GM19023 (cell line): ENCODE results near the gene GALNT12.

ENCODE experiments used
- ATAC-seq: cut with Tn5 transposase; IDR thresholded peaks from one replicate; pipeline ENCODE4 v1.9.1; 2021; ENCODE audit warnings: mild to moderate bottlenecking, moderate library complexity; ENCODE audit not compliant: unreplicated experiment

The GALNT12 gene

GRCh38 chr9:98877311-98877710 is 69.8 kb downstream of the GALNT12 start:
- ATAC-seq = no peak

GRCh38 chr9:98879094-98879962 is 71.9 kb downstream of the GALNT12 start:
- no peak for ATAC-seq

DNA sequence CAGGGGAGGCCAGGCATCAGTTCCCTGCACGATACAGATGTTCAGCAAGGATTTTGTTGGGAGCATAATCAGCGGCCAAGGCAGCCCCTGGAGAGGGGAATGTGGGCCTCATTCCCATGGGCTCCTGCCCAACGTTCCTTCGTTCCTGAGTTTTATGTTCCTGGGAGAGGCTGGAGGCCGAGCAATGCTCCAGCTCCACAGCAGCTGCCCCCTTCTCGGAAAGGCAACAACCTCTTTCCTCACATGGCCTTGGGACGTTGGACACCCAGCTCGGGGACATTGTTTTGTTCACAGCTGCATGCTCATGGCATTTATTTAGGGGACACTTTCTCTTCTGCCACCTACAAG is 72.5 kb downstream of the GALNT12 start:
- no peak for ATAC-seq

- no peak for ATAC-seq
Measured at GRCh38 chr9:98880311-98881015, 73.0 kb downstream of the GALNT12 start.

DNA sequence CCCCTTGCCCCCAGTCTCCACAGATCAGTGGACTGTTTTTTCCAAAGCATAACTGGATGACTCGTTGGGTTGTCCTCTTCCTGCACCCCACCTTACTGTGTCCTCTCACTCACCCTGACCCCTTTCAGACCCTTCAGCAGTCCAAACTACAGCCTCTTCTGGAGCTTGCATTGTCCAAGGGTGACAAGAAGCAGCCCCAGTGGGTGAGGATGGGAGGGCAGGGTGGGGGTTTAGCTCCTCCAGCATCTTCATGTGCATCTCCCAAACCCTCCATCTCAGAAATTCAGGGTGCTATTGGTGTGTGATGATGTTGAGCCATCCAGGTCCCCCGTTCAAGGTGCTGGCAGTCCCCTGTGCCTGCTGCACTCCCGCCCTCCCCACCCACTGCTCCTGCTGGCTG is 73.9 kb downstream of the GALNT12 start:
- ATAC-seq = no peak

DNA sequence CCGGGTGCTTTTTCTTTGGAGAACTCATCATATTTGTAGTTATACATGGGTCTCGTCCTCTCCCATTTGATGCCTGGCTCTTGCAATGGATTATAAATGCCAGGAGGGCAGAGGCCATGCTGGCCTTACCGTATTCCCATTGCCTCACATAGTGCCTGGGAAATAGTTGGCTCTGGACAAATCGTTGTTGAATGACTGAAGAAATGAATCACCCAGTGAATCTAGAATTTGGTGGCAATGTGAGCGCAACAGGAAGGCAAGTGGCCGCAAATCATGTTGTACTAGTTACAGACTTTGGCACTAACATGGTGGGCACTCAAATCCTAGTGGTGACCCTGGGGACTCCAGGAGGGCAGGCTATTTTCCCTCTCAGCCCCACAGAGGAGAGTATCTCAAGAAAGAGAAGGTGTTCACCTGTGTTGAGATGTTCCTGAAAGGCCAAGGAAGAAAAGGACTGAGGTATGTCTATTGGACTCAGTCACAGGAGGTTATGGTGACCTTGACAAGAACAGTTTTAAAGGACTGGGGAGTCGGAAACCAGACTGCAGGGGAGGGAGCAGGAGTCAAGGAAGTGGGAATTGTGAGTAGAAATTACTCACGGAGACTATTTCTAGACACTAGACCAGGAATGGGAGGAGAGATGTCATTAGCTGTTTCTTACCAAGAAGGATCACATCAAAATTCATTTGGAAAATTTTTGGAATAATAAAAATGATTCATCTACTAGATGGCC is 74.5 kb downstream of the GALNT12 start:
- ATAC-seq = no peak

GRCh38 chr9:98882569-98882923 is 75.1 kb downstream of the GALNT12 start:
- no peak for ATAC-seq

GRCh38 chr9:98883276-98883675 is 75.8 kb downstream of the GALNT12 start:
- ATAC-seq = no peak

- ATAC-seq = no peak
Measured at GRCh38 chr9:98884849-98885248, 77.4 kb downstream of the GALNT12 start.

DNA sequence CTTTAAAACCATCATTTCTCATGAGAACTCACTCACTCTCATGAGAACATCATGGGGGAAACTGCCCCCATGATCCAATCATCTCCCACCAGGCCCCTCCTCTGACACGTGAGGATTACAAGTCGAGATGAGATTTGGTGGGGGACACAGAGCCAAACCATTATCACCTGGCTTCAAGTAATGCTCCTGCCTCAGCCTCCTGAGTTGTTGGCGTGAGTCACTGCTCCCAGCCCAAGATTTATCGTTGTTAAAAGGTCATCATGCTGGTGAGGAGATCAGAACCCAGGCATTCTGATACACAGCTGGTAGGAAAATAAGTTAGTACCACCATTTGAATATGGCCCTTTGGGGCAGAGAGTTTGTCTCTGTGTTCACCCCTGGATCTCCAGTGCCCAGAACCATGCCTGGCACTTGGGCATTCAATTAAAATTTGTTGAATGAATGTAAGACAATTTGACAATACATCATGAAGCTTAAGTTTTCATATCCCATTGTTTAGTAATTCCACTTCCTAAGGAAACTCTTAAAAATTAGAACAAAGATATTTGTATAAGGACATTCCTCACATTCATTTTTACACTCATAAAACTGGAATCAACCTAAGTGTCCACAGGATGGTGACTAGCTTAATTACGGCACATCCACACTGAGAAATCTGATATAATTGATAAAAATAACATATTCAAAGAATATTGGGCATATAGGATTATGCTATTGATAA is 78.3 kb downstream of the GALNT12 start:
- no peak for ATAC-seq

DNA sequence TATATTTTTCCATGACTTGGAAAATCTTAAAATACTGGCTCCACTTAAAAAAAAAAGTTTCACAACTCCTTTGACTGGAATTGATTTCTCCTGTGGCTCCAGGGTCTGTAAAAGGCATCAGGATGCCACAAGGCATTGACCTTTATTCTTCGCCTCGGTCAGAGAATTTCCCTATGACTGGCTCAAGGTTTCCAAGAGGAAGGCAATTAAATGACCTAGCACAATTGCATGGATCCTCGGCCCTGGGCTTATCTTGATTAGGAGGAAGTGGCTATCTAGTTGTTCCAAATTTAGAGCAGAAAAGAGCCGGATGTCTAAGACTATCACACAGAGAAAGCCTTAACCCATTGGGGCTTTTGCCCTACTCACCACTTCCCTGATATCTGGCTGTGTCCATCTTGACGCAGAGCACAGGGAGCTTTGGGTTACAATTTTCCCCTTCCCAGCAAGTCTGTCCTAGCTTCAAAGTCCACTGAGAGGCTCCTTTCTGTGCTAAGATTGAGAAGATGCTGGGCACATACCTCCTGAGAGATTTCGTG is 79.3 kb downstream of the GALNT12 start:
- no peak for ATAC-seq

DNA sequence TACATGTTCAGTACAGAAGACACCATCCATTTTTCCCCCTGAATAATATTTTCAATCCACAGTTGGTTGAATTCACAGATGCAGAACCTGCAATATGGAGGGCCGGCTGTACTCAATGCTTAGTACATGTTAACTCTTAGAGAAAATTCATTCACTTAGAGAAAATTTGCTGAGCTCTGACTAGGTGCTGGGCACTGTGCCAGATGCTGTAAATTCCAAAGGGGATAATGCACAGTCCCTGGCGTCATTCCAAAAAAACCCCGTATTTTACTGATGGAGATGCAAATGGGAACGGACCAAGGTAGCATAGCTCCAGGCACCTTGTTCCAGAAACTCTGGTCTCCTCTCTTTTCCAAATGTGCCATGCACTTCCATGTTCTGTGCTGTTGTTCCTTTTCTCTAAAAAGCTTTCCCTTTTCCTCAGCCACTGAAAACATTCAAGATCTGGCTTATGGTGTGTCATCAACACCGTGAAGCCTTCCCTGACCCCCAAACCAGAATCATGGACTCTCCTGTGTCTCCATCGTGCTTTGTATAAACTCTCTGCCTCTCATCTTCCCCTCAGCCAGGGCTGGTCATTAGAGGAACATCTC is 80.5 kb downstream of the GALNT12 start:
- no peak for ATAC-seq

DNA sequence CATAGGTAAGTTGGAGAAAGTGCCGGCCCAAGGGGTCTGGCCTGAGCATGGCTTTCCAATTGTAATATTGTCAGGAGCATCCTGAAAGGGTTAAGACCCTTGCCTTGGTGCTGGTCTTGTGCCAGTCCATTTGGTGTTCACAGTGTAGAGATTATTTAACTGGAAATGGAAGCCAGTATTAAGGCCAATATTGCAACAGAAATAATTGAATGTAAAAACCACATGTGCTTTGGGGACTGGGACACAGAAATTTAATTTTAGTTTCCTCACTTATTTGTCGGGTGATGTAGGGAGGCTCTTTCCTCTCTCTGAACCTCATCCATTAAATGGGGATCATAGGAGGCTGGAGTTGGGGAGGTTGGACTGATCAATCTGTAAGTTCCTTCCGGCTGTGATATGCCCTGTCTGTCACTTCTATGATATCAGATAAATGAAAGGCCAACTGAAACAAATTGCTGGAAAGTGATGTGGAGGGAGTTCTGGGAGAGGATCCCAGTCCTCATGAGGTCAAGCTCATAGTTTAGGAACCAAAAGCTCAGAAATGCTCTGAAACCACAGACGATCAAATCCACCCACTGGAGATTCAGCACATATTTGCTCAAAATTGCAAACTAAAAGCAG is 81.4 kb downstream of the GALNT12 start:
- no peak for ATAC-seq

DNA sequence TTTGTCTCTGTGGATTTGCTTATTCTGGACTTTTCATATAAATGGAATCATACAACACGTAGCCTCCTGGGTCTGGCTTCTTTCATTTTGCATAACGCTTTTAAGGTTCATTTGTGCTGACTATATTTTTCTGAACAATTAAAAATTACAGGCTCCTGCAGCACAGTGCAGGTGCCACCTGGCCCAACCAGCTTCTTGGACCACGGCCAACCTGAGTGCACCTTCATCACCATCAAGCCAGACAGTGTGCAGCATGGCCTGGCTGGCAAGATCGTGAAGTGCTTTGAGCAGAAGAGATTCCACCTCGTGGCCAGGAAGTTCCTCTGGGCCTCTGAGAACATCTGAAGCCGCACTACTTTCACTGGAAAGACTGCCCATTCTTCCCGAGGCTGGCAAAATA is 82.8 kb downstream of the GALNT12 start:
- no peak for ATAC-seq

DNA sequence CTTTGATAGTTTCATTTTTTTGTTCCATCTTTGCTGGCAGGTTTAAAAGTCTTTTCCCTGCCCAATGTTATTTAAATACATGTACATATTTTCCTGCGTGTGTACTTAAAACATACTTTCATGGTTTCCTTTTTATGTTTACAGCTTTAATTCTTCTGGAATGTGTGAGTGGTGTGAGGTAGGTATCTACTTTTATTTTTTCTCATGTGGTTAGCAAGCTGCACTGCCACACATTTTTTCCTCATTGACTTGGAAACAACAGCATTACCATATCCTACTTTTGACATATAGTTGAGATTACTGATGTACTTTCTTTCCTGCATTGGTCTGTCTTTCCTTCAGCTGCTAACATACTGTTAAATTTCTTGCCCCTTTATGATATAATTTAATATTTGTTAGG is 84.8 kb downstream of the GALNT12 start:
- ATAC-seq = no peak

- no peak for ATAC-seq
Measured at GRCh38 chr9:98892690-98893089, 85.2 kb downstream of the GALNT12 start.

DNA sequence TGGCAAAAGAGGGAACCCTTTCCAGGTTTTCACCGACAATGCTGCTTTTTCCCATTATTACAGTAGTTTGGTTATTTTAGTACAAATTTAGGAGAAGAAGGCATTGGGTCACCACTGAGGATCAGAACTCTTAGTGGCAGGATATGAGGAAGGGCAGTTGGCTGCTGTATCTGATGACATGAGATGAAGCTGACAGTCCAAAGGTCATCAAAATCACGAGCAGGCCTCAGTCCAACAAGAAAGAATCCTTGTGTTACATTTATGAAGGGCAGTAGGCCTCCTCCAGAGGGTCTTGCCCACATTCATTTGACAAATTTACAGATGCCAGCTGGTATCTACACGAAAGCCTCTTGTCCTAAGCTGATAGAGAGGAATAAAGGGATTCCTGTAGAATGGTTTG is 86.7 kb downstream of the GALNT12 start:
- no peak for ATAC-seq

- no peak for ATAC-seq
Measured at GRCh38 chr9:98894761-98895160, 87.3 kb downstream of the GALNT12 start.

- no peak for ATAC-seq
Measured at GRCh38 chr9:98896632-98897031, 89.2 kb downstream of the GALNT12 start.

DNA sequence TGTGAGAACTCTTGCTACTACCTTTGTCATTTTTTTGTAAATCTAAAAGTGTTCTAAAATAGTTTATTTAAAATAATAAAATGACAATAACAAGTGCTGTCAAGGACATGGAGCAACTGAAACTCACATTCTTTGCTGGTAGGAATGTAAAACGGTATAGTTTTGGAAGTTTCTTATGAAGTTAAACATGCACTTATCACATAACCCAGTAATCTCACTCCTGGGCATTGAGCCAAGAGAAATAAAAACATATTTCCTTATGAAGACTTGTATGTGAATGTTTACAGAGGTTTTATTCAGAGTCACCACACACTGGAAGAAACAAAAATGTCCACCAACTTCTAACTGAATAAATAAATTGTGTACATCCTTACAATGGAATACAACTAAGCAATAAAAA is 90.3 kb downstream of the GALNT12 start:
- no peak for ATAC-seq
